PC-3 (cell line): ENCODE measurements around the gene ACTL8.

Source experiments
- EZH2 ChIP-seq: fragments of 300-600 bp; sonication (generic); IDR thresholded peaks from one replicate; pipeline ENCODE4 v1.6.1; 2017; ENCODE audit warnings: antibody characterized with exemption, mild to moderate bottlenecking, low read length; ENCODE audit not compliant: unreplicated experiment
- EZH2phosphoT487 ChIP-seq: fragments of 300-600 bp; sonication (generic); IDR thresholded peaks from 2 replicates; pipeline ENCODE4 v1.6.1; 2018; ENCODE audit warnings: mild to moderate bottlenecking, antibody characterized with exemption, low read length, borderline replicate concordance
- TF ChIP-seq, protein P1 (sequence below): fragments of 300-600 bp; sonication (generic); conservative IDR thresholded peaks from 2 replicates; pipeline ENCODE4 v1.5.1; 2017; ENCODE audit warnings: antibody characterized with exemption, low read depth, mild to moderate bottlenecking, low read length

DNA sequence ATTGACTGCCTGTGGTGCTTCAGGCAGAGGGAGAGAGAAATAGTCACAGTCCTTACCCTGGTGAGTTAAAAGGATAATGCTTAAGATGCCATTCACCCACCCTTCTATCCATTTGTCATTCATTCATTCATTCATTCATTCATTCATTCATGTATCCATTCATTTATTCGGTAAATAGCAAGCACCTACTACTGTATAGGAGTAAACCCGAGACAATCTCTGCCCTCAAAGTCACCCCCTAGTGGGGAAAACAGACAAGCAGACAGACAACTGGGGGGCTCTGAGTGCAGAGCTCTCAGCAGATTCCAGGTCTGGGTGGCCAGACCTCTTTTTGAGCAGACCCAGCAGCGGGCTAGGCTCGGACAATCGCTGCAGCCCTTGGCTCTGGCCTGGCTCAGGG is 14.1 kb upstream of the ACTL8 start:
- TF ChIP-seq, protein P1, sequence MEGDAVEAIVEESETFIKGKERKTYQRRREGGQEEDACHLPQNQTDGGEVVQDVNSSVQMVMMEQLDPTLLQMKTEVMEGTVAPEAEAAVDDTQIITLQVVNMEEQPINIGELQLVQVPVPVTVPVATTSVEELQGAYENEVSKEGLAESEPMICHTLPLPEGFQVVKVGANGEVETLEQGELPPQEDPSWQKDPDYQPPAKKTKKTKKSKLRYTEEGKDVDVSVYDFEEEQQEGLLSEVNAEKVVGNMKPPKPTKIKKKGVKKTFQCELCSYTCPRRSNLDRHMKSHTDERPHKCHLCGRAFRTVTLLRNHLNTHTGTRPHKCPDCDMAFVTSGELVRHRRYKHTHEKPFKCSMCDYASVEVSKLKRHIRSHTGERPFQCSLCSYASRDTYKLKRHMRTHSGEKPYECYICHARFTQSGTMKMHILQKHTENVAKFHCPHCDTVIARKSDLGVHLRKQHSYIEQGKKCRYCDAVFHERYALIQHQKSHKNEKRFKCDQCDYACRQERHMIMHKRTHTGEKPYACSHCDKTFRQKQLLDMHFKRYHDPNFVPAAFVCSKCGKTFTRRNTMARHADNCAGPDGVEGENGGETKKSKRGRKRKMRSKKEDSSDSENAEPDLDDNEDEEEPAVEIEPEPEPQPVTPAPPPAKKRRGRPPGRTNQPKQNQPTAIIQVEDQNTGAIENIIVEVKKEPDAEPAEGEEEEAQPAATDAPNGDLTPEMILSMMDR: no peak
- TF ChIP-seq EZH2 (no peak), EZH2phosphoT487 (no peak)
